Astrocyte of the cerebellum (primary cell): ENCODE results near the gene CUL5.

Experiments
- DNase-seq: peaks from one replicate; pipeline ENCODE4 v3.0.0-alpha.2; 2011; ENCODE audit warnings: low read depth
- H3K4me3 ChIP-seq: 2 replicates; pipeline ENCODE4 v1.5.1; 2011; ENCODE audit warnings: mild to moderate bottlenecking, low read depth, low read length, moderate library complexity
- in situ Hi-C: cut with HindIII; loops from 2 replicates; pipeline ENCODE4 v1.10.0; 2017; ENCODE audit warnings: low sequenced_read_pairs
- TF ChIP-seq, protein P1 (sequence below): IDR thresholded peaks from 2 replicates; pipeline ENCODE4 v1.5.1; 2012; ENCODE audit warnings: low read length, low read depth, moderate library complexity, mild to moderate bottlenecking; ENCODE audit errors: missing control alignments

Gene CUL5

DNA sequence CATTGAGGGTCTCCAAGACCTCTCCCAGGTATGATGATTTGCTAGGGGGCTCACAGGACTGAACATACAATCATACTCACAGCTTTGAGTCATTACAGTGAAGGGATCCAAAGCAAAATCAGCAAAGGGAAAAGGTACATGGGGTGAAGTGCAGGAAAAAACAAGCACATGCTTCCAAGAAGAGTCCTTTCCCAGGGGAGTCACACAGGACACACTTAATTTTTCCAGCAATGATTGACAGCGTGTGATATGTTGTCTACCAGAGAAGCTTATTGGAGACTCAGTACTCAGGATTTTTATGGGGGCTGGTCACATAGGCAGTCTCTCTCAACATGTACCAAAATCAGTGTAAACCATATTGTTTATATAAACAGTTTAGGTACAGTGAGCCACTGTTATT lies 25.3 kb downstream of the CUL5 start:
- TF ChIP-seq, protein P1, sequence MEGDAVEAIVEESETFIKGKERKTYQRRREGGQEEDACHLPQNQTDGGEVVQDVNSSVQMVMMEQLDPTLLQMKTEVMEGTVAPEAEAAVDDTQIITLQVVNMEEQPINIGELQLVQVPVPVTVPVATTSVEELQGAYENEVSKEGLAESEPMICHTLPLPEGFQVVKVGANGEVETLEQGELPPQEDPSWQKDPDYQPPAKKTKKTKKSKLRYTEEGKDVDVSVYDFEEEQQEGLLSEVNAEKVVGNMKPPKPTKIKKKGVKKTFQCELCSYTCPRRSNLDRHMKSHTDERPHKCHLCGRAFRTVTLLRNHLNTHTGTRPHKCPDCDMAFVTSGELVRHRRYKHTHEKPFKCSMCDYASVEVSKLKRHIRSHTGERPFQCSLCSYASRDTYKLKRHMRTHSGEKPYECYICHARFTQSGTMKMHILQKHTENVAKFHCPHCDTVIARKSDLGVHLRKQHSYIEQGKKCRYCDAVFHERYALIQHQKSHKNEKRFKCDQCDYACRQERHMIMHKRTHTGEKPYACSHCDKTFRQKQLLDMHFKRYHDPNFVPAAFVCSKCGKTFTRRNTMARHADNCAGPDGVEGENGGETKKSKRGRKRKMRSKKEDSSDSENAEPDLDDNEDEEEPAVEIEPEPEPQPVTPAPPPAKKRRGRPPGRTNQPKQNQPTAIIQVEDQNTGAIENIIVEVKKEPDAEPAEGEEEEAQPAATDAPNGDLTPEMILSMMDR: no peak
- in situ Hi-C loops: no loop called here
- DNase-seq: no peak

DNA sequence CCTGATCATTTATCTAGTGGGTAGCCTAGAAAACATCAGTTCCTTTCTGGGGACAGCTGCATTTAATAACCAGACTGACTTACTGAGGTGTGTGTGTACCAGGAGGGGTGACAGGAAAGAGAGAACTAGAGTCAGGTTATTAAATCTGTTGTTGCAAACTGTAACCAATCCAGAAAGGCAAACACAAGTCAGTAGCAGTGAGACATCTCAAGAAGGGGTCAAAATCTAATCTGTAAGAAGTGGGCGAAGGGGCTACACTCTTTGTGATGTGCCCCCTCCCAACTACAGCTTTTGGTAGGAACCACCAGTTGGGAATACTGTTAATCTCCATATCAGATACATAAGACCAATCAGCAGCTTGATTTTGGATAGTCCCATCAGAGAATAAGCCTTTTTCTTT lies 26.3 kb downstream of the CUL5 start:
- TF ChIP-seq, protein P1: no peak
- in situ Hi-C loops: no loop called here
- H3K4me3 ChIP-seq: no peak overlapping the region
- no peak for DNase-seq

More for the DNA sequence above, 25.3 kb downstream of the CUL5 start:
- no peak overlapping the region for H3K4me3 ChIP-seq

DNA sequence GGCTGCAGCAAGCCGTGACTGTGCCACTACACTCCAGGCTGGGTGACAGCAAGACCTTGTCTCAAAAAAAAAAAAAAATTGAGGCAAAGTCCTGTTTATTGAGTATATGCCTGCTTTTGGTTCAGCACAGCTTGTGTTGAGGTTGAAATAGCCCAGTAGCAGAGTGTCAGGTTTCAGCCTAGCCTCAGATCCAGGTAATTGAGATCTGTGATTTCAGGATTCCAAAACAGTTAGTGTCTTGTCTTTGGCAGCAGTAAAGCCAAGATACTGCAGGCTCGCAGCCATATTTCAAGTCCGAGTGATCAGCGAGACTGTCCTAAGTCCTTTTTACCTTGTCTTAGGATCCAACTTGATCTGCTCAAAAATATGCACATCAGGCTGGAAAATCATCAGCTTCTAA lies 27.0 kb downstream of the CUL5 start:
- TF ChIP-seq, protein P1: no peak
- DNase-seq: no peak
- no peak overlapping the region for H3K4me3 ChIP-seq
- in situ Hi-C loops: no loop called here

DNA sequence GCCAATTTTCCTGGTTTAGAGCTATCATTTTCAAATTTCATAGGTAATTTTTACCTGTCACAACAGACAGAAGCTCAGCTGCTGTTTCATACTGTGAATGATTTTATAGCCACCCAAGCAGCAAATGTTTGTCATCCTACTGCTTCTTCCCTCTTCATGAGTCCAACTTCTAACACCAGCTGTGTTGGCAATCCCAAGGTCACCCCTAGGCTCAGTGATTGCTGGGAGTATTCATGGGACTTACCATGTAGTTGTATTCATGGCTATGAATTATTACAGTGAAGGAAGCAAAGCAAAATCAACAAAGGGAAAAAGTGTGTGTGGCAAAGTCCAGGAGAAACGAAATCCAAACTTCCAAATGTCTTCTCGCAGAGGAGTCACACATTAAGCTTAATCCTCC lies 28.5 kb downstream of the CUL5 start:
- TF ChIP-seq, protein P1: no peak
- no peak overlapping the region for H3K4me3 ChIP-seq
- in situ Hi-C loops: no loop called here
- DNase-seq: no peak

DNA sequence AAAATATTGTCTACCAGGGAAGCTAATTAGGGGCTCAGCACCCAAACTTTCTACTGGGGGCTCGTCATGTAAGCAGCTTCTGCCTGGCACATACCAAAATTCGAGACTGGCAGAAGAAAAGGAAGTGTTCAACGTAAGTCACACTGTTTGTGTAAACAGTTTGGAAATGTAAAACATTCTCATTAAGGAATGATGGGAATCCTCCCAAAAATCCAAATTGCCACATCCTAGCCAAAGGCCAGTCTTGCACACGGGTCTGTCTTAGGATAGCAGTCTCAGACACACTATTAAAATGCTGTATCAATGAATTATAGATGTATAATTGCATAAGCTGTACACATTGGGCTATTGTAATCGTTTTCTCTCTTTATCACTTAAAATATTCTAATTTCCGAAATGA lies 28.9 kb downstream of the CUL5 start:
- TF ChIP-seq, protein P1: no peak
- no peak for DNase-seq
- H3K4me3 ChIP-seq: no peak overlapping the region
- in situ Hi-C loops: no loop called here

DNA sequence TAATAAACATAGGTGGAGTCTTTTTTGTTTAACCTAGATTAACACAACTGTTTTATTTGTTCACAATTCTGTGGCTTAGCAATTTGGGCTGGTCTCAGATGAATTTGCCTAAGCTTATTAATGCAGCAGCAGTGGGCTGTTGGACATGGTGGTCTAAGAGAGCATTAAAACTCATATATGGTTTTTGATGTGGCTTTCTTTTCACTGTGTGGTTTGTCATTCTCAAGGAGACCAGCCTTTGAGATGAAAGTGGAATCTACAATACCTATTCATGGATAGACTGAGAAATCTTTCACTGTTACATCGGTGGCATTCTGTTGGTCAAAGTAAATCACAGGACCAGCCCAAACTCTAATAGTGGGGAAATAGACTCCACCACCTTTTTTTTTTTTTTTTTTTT lies 39.6 kb downstream of the CUL5 start:
- in situ Hi-C loops: no loop called here
- no peak overlapping the region for H3K4me3 ChIP-seq
- no peak for DNase-seq
- TF ChIP-seq, protein P1: no peak

DNA sequence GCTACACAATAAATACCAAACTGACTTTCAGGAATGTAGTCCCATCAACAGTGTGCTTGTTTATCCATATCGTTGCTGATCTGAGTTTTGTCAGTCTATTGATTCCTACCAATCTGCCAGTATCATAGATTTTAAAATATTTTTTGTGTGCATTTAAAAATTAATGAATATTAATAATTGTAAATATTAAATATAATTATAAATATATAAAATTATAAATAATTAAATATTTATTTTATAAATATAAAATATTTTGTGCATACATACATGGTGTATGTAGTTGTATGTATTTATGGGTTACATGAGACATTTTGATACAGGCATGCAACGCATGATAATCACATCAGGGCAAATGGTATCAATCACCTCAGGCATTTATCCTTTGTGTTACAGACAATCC lies 53.6 kb downstream of the CUL5 start:
- TF ChIP-seq, protein P1: no peak

More for the DNA sequence above, 53.6 kb downstream of the CUL5 start:
- in situ Hi-C loops: no loop called here
- no peak overlapping the region for H3K4me3 ChIP-seq
- DNase-seq: no peak
